Vagina (tissue), 2 donors: ENCODE measurements around the gene GRM7. TPM values are rescaled to one million over a fixed set of nuclear protein-coding genes. Genes with fewer than 3 reads are reported as not detected.

Experiments
- DNase-seq, 2 donors: peaks; one replicate each; pipeline ENCODE4 v3.0.0-alpha.2; 2017; ENCODE audit errors: extremely low spot score in 2 of 2
- H3K27ac ChIP-seq: fragments of 200-600 bp; sonication (generic); one replicate; pipeline ENCODE4 v1.5.1; 2019
- H3K27me3 ChIP-seq: fragments of 200-600 bp; sonication (generic); one replicate; pipeline ENCODE4 v1.5.1; 2019
- H3K36me3 ChIP-seq, 2 donors: fragments of 200-600 bp; sonication (generic); one replicate each; pipeline ENCODE4 v1.5.1; 2017 to 2019
- H3K4me1 ChIP-seq: fragments of 200-600 bp; sonication (generic); one replicate; pipeline ENCODE4 v1.5.1; 2019
- H3K4me3 ChIP-seq, 2 donors: fragments of 200-600 bp; sonication (generic); 1 replicate in 1 of 2; 2 replicates in 1 of 2; pipeline ENCODE4 v1.5.1; 2016 to 2019
- H3K9me3 ChIP-seq: fragments of 200-600 bp; sonication (generic); one replicate; pipeline ENCODE4 v1.5.1; 2019
- CTCF ChIP-seq, 3 experiments: fragments of 450-650 bp in 2 of 3; fragments of 200-600 bp in 1 of 3; sonication (generic) in 1 of 3; IDR thresholded peaks; one replicate each; pipeline ENCODE4 v1.5.1; 2017 to 2019; ENCODE audit warnings: antibody characterized with exemption in 3 of 3, mild to moderate bottlenecking in 2 of 3, moderate library complexity in 2 of 3
- POLR2A ChIP-seq, 2 donors: fragments of 450-650 bp; IDR thresholded peaks; one replicate each; pipeline ENCODE4 v1.6.1; 2017; ENCODE audit warnings: antibody characterized with exemption in 2 of 2, mild to moderate bottlenecking in 2 of 2, moderate library complexity in 2 of 2
- POLR2AphosphoS5 ChIP-seq, 2 donors: sonication (generic); formaldehyde crosslinking; IDR thresholded peaks; one replicate each; pipeline ENCODE4 v1.9.0; 2017; ENCODE audit warnings: antibody characterized with exemption in 2 of 2, mild to moderate bottlenecking in 2 of 2, low read depth in 1 of 2; ENCODE audit not compliant: insufficient read depth in 1 of 2
- intact Hi-C: fragments of 100-400 bp; cut with DNase I; formaldehyde crosslinking; loops from one replicate; pipeline ENCODE4 v1.15.1; 2023
- total RNA-seq: library from RNA; depleted of rRNA; stranded (reverse); fragments of >200 nt; gene quantifications from one replicate; pipeline ENCODE4 v1.2.3, GENCODE V29; 2016

The GRM7 gene
- total RNA-seq, 1 donor from 2014 or later = 2.0 TPM

- Histone ChIP-seq H3K36me3 (no peaks in the 10 kb centered on the region), H3K4me1 (no peaks in the 10 kb centered on the region), H3K9me3 (no peaks in the 10 kb centered on the region), H3K4me3 (no peak overlapping the region), H3K27me3 (no peaks in the 10 kb centered on the region), H3K27ac (no peak overlapping the region)
- TF ChIP-seq POLR2A (IDR thresholded peaks at IDR 0.05) = no peak
- TF ChIP-seq CTCF (IDR thresholded peaks at IDR 0.05) = no peak
- no peak for DNase-seq
- intact Hi-C loops = no loop called here
Measured at GRCh38 chr3:7428206-7428718, 567.3 kb downstream of the GRM7 start.

- TF ChIP-seq POLR2A (IDR thresholded peaks at IDR 0.05) = no peak
- TF ChIP-seq CTCF (IDR thresholded peaks at IDR 0.05) = no peak
- no peak for TF ChIP-seq POLR2AphosphoS5 (IDR thresholded peaks at IDR 0.05; ENCODE audit: insufficient read depth in 1 of 2, low read depth in 1 of 2)
- DNase-seq = no peak
- Histone ChIP-seq H3K4me1 (no peaks in the 10 kb centered on the region), H3K36me3 (no peaks in the 10 kb centered on the region), H3K9me3 (no peaks in the 10 kb centered on the region), H3K27me3 (no peaks in the 10 kb centered on the region), H3K27ac (no peak overlapping the region), H3K4me3 (no peak overlapping the region)
- intact Hi-C loops = no loop called here
Measured at GRCh38 chr3:7432610-7433009, 571.7 kb downstream of the GRM7 start.

- intact Hi-C loops = no loop called here
- Histone ChIP-seq H3K27ac (no peak overlapping the region), H3K9me3 (no peaks in the 10 kb centered on the region), H3K4me1 (no peaks in the 10 kb centered on the region), H3K36me3 (no peaks in the 10 kb centered on the region), H3K4me3 (no peak overlapping the region), H3K27me3 (no peaks in the 10 kb centered on the region)
- DNase-seq = no peak
- no peak for TF ChIP-seq POLR2AphosphoS5 (IDR thresholded peaks at IDR 0.05; ENCODE audit: insufficient read depth in 1 of 2, low read depth in 1 of 2)
- TF ChIP-seq POLR2A (IDR thresholded peaks at IDR 0.05) = no peak
- no peak for TF ChIP-seq CTCF (IDR thresholded peaks at IDR 0.05)
Measured at GRCh38 chr3:7433073-7433472, 572.2 kb downstream of the GRM7 start.

DNA sequence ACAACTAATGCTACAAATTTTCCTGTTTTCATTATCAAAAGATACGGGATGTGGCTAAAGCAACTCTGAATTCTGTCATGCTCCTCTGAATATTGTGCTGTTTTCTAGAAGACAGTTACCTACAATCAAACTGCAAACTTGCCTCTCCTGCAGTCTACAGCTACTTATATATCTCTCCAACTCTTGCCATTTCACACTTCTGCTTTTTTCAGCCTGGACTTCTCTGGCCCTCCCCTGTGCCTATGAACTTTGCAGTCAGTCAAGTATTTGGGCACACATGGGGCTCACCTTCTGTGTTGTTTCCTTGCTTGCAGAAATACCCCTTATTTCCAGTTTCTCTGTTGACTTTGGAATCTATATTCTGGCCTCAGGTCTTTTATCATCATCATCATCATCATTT, 575.6 kb downstream of the GRM7 start:
- no peaks in the 10 kb centered on the region for H3K27me3 ChIP-seq
- intact Hi-C loops = no loop called here
- TF ChIP-seq POLR2AphosphoS5 (IDR thresholded peaks at IDR 0.05; ENCODE audit: insufficient read depth in 1 of 2, low read depth in 1 of 2) (no peak), CTCF (IDR thresholded peaks at IDR 0.05) (no peak), POLR2A (IDR thresholded peaks at IDR 0.05) (no peak)
- H3K36me3 ChIP-seq = no peaks in the 10 kb centered on the region
- no peaks in the 10 kb centered on the region for H3K4me1 ChIP-seq
- no peak overlapping the region for H3K27ac ChIP-seq
- no peak for DNase-seq
- no peaks in the 10 kb centered on the region for H3K9me3 ChIP-seq
- H3K4me3 ChIP-seq = no peak overlapping the region

DNA sequence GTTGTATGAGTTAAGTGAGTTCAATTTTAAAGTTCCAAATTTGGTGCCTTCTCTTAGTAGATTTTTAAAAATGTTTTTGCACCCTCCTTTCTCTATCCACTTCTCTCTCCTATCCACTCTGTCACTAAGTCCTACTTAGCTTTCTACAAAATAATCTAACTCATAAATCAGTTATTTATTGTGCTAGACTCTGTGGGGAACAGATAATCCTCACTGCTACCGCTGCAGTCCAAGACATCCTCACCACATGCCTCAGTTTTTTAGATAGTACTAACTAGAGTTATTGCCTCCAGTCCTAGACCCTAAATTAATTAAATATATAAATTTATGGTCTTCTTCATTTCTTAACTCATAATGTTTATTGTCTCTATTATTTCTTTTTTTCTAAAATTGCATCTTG, 576.3 kb downstream of the GRM7 start:
- intact Hi-C loops = no loop called here
- TF ChIP-seq POLR2A (IDR thresholded peaks at IDR 0.05) (no peak), POLR2AphosphoS5 (IDR thresholded peaks at IDR 0.05; ENCODE audit: insufficient read depth in 1 of 2, low read depth in 1 of 2) (no peak), CTCF (IDR thresholded peaks at IDR 0.05) (no peak)
- H3K27ac ChIP-seq = no peak overlapping the region

More for the DNA sequence above, 576.3 kb downstream of the GRM7 start:
- Histone ChIP-seq H3K9me3 (no peaks in the 10 kb centered on the region), H3K4me1 (no peaks in the 10 kb centered on the region), H3K36me3 (no peaks in the 10 kb centered on the region), H3K27me3 (no peaks in the 10 kb centered on the region), H3K4me3 (no peak overlapping the region)
- no peak for DNase-seq
